B cell (primary cell): ENCODE measurements around the gene IRGQ. TPM values are rescaled to one million over a fixed set of nuclear protein-coding genes. Genes with fewer than 3 reads are reported as not detected.
A peak's percentile ranks its signal among the peaks of the same experiment; 100 is the strongest.

Experiments used
- ATAC-seq: fragments of 200-7000 bp; cut with Tn5 transposase; one replicate; pipeline ENCODE4 v1.10.0; 2021; ENCODE audit warnings: low read depth, mild to moderate bottlenecking, moderate number of reproducible peaks, moderate library complexity
- CTCF ChIA-PET: fragments of 350-600 bp; sonication (Branson Sonifier 250); formaldehyde crosslinking; loops from one replicate; lab custom pipeline; 2021; ENCODE audit warnings: antibody characterized with exemption, inconsistent platforms; lab: Charles Lee
- POLR2A ChIA-PET: fragments of 350-600 bp; sonication (Branson Sonifier 250); formaldehyde crosslinking; loops from one replicate; lab custom pipeline; 2021; ENCODE audit warnings: antibody characterized with exemption; lab: Charles Lee
- DNase-seq: peaks from one replicate; pipeline ENCODE4 v3.0.0; 2013
- H2AFZ ChIP-seq: 2 replicates; pipeline ENCODE4 v1.6.1; 2012; ENCODE audit warnings: mild to moderate bottlenecking, low read depth, low read length; ENCODE audit not compliant: insufficient read depth, poor library complexity, severe bottlenecking
- H3K27ac ChIP-seq, 2 donors: 1 replicate in 1 of 2; 2 replicates in 1 of 2; pipeline ENCODE4 v1.5.1; 2012 to 2013; ENCODE audit warnings: low read length in 2 of 2, mild to moderate bottlenecking in 2 of 2, moderate library complexity in 1 of 2
- H3K27me3 ChIP-seq, 4 experiments: fragments of 200-600 bp in 1 of 4; sonication (generic) in 1 of 4; replicated peaks in 1 of 4; 1 replicate in 2 of 4; 2 replicates in 2 of 4; pipeline versions ENCODE4 v1.6.1 to v1.7.0; 2013 to 2016; ENCODE audit warnings: low read length in 3 of 4, mild to moderate bottlenecking in 2 of 4, mixed read lengths in 1 of 4, moderate library complexity in 1 of 4; ENCODE audit not compliant: insufficient read depth in 4 of 4, control insufficient read depth in 3 of 4; ENCODE audit errors: control extremely low read depth in 1 of 4
- H3K36me3 ChIP-seq, 2 experiments: replicated peaks in 1 of 2; 1 replicate in 1 of 2; 2 replicates in 1 of 2; pipeline versions ENCODE4 v1.6.1 to v1.7.1; 2013; ENCODE audit warnings: low read length in 1 of 2; ENCODE audit not compliant: insufficient read depth in 2 of 2, control insufficient read depth in 1 of 2; ENCODE audit errors: control extremely low read depth in 1 of 2, extremely low read depth in 1 of 2
- H3K4me1 ChIP-seq, 2 donors: fragments of 200-600 bp in 1 of 2; sonication (generic) in 1 of 2; 1 replicate in 1 of 2; 2 replicates in 1 of 2; pipeline versions ENCODE4 v1.5.1 to v1.6.1; 2013 to 2017; ENCODE audit warnings: low read length in 2 of 2; ENCODE audit not compliant: control insufficient read depth in 2 of 2, insufficient read depth in 2 of 2
- H3K4me2 ChIP-seq: replicated peaks from 2 replicates; pipeline ENCODE3; 2012; ENCODE audit warnings: mild to moderate bottlenecking, low read depth, low read length; ENCODE audit not compliant: poor library complexity, severe bottlenecking
- H3K4me3 ChIP-seq, 5 experiments: fragments of 200-600 bp in 1 of 5; sonication (generic) in 1 of 5; 1 replicate in 3 of 5; 2 replicates in 2 of 5; pipeline versions ENCODE4 v1.5.1 to v1.7.0; 2011 to 2016; ENCODE audit warnings: low read length in 4 of 5, mild to moderate bottlenecking in 4 of 5, low read depth in 2 of 5, control low read depth in 1 of 5, moderate library complexity in 1 of 5; ENCODE audit not compliant: insufficient read depth in 1 of 5; ENCODE audit errors: control extremely low read depth in 1 of 5, extremely low read depth in 1 of 5
- H3K79me2 ChIP-seq: fragments of 200-600 bp; sonication (generic); one replicate; pipeline ENCODE4 v1.6.0; 2016; ENCODE audit warnings: low read length; ENCODE audit not compliant: control insufficient read depth, insufficient read depth
- H3K9ac ChIP-seq: fragments of 200-600 bp; sonication (generic); 2 replicates; pipeline ENCODE4 v1.6.1; 2017; ENCODE audit warnings: mild to moderate bottlenecking, low read length, moderate library complexity
- H3K9me3 ChIP-seq, 3 donors: one replicate each; pipeline versions ENCODE4 v1.6.1 to v1.7.1; 2013; ENCODE audit warnings: low read length in 2 of 3; ENCODE audit not compliant: control insufficient read depth in 2 of 3, insufficient read depth in 1 of 3; ENCODE audit errors: control extremely low read depth in 1 of 3
- H4K20me1 ChIP-seq: 2 replicates; pipeline ENCODE4 v1.6.0; 2012; ENCODE audit warnings: mild to moderate bottlenecking, low read length; ENCODE audit not compliant: insufficient read depth, control insufficient read depth, poor library complexity, severe bottlenecking
- H3K27ac Mint-ChIP-seq: one replicate; pipeline ENCODE4 v1.8.0; 2021; ENCODE audit warnings: mixed read lengths
- H3K27me3 Mint-ChIP-seq: one replicate; pipeline ENCODE4 v1.8.0; 2021; ENCODE audit warnings: mixed read lengths
- H3K4me1 Mint-ChIP-seq: one replicate; pipeline ENCODE4 v1.8.0; 2021; ENCODE audit warnings: mixed read lengths
- H3K4me3 Mint-ChIP-seq: one replicate; pipeline ENCODE4 v1.8.0; 2021; ENCODE audit warnings: mixed read lengths
- H3K9me3 Mint-ChIP-seq: one replicate; pipeline ENCODE4 v1.8.0; 2022; ENCODE audit warnings: mixed read lengths; ENCODE audit not compliant: insufficient read depth
- CTCF ChIP-seq: fragments of 200-600 bp; IDR thresholded peaks from one replicate; pipeline ENCODE4 v1.8.0; 2022; ENCODE audit warnings: antibody characterized with exemption, mild to moderate bottlenecking
- EZH2 ChIP-seq: IDR thresholded peaks from 2 replicates; pipeline ENCODE4 v1.6.1; 2012; ENCODE audit warnings: borderline replicate concordance, low read depth, mild to moderate bottlenecking, moderate library complexity, low read length; ENCODE audit not compliant: insufficient read depth, poor library complexity, severe bottlenecking
- WGBS: methylation state at CpG from one replicate; pipeline ENCODE4 v1.1.5; 2013; ENCODE audit warnings: missing lambda C conversion rate; ENCODE audit not compliant: insufficient coverage; 5-methylcytosine and 5-hydroxymethylcytosine counted together
- intact Hi-C: fragments of 100-400 bp; cut with micrococcal nuclease; formaldehyde crosslinking; loops from one replicate; pipeline ENCODE4 v1.10.0; 2022
- polyA plus RNA-seq: library from polyadenylated mRNA; depleted of rRNA; stranded (reverse); fragments of >200 nt; gene quantifications from 2 replicates; pipeline ENCODE4 v1.2.3, GENCODE V29; 2012
- total RNA-seq, 2 donors: library from RNA; stranded (reverse); fragments of 120-200 nt in 1 of 2; gene quantifications; 1 replicate in 1 of 2; 2 replicates in 1 of 2; pipeline versions ENCODE4 v1.2.3 to v1.2.4, GENCODE V29; 2013 to 2022

The IRGQ gene
- total and polyA plus RNA-seq, 2 donors (not counting 1 experiment from before 2014, with no cell fraction given) = 20.3 to 22.6 TPM

- Mint-ChIP-seq H3K9me3 (no peaks in the 10 kb centered on the region), H3K27me3 (peaks cover 31% of the 10 kb centered on the region), H3K4me3 (peak overlapping the region; percentile 80), H3K4me1 (peaks cover 22% of the 10 kb centered on the region), H3K27ac (no peak overlapping the region)
- Histone ChIP-seq H3K4me1 (peaks cover 20% of the 10 kb centered on the region in 2 donors), H3K36me3 (no peaks in the 10 kb centered on the region), H3K79me2 (no peaks in the 10 kb centered on the region), H4K20me1 (no peaks in the 10 kb centered on the region), H3K4me2 (peak overlapping the region; percentile 97), H3K9ac (peak overlapping the region; percentile 68), H3K27ac (no peak overlapping the region), H3K4me3 (peak overlapping the region in 4 of 5 experiments; percentile 40 to 62 (median 56)), H3K9me3 (no peaks in the 10 kb centered on the region), H2AFZ (peak overlapping the region; percentile 97), H3K27me3 (peaks cover 0 to 44% (median 18%) of the 10 kb centered on the region in 4 experiments)
- CTCF ChIA-PET = interaction anchor here (1.3 kb wide), 1 partner anchor 13 kb away, joined by 4 read pairs; no protein-coding TSS in a partner anchor
- 8% methylated on average over 4 of the region's 9 CpGs for whole genome bisulfite sequencing
- no peak for TF ChIP-seq CTCF
- TF ChIP-seq EZH2 = no peak
- POLR2A ChIA-PET = no interaction called here
- no peak for DNase-seq
- ATAC-seq = no peak
- intact Hi-C loops = no loop called here
These were observed 44.5 kb upstream of the IRGQ start for GRCh38 chr19:43640424-43640757.

GRCh38 chr19:43639519-43640423, 43.8 kb upstream of the IRGQ start, which contains the start of gene CADM4:
CADM4 (minus strand) TSS chr19:43639850; CDS start chr19:43639790, 60 bp downstream.
- CTCF ChIA-PET = no interaction called here
- POLR2A ChIA-PET = interaction anchor here (0.6 kb wide), 1 partner anchor 11 kb away, joined by 5 read pairs; no protein-coding TSS in a partner anchor
- H3K9me3 ChIP-seq = no peaks in the 10 kb centered on the region
- H3K9ac ChIP-seq = peak within 1 kb of the TSS; percentile 68
- peaks cover 0 to 50% (median 18%) of the 10 kb centered on the region in 4 experiments for H3K27me3 ChIP-seq
- Mint-ChIP-seq H3K4me1 (peaks cover 25% of the 10 kb centered on the region), H3K27ac (peak within 1 kb of the TSS; percentile 16), H3K27me3 (peaks cover 35% of the 10 kb centered on the region), H3K4me3 (peak within 1 kb of the TSS; percentile 80), H3K9me3 (no peaks in the 10 kb centered on the region)
- no peaks in the 10 kb centered on the region for H3K36me3 ChIP-seq
- peak within 1 kb of the TSS; percentile 97 for H2AFZ ChIP-seq
- no peaks in the 10 kb centered on the region for H4K20me1 ChIP-seq
- peak within 1 kb of the TSS; percentile 97 for H3K4me2 ChIP-seq
- intact Hi-C loops = loop anchor here (2.0 kb wide), 1 partner anchor 21 kb away; the partner anchor contains the start of gene ZNF428
- peak; percentile 73 for DNase-seq
- H3K4me3 ChIP-seq = peak within 1 kb of the TSS in 4 of 5 experiments; percentile 40 to 62 (median 56)
- 2% methylated on average over 83 of the region's 110 CpGs for WGBS
- no peak within 1 kb of the TSS for H3K27ac ChIP-seq
- TF ChIP-seq EZH2 (no peak), CTCF (no peak)
- ATAC-seq = peak; percentile 87
- peaks cover 20 to 26% of the 10 kb centered on the region in 2 donors for H3K4me1 ChIP-seq
- H3K79me2 ChIP-seq = no peaks in the 10 kb centered on the region
